CD14-positive monocyte (primary cell): ENCODE results near the gene SAMSN1. TPM values are rescaled to one million over a fixed set of nuclear protein-coding genes. Genes with fewer than 3 reads are reported as not detected.

Source experiments
- DNase-seq, 3 donors: peaks; one replicate each; pipeline ENCODE4 v3.0.0-alpha.2; 2011 to 2022
- H2AFZ ChIP-seq: 2 replicates; pipeline ENCODE4 v1.6.0; 2012; ENCODE audit warnings: mild to moderate bottlenecking, low read depth, low read length, inconsistent platforms; ENCODE audit not compliant: insufficient read depth, poor library complexity, severe bottlenecking
- H3K27ac ChIP-seq, 2 donors: 1 replicate in 1 of 2; 2 replicates in 1 of 2; pipeline ENCODE4 v1.5.1; 2012 to 2013; ENCODE audit warnings: low read length in 2 of 2, control low read depth in 1 of 2, inconsistent platforms in 1 of 2, low read depth in 1 of 2, mild to moderate bottlenecking in 1 of 2
- H3K27me3 ChIP-seq, 2 donors: one replicate each; pipeline versions ENCODE4 v1.6.0 to v1.6.1; 2011 to 2013; ENCODE audit warnings: low read length in 2 of 2; ENCODE audit not compliant: control insufficient read depth in 2 of 2, insufficient read depth in 2 of 2
- H3K36me3 ChIP-seq, 2 donors: replicated peaks in 1 of 2; 1 replicate in 1 of 2; 2 replicates in 1 of 2; pipeline versions ENCODE4 v1.5.1 to v1.6.1; 2012 to 2013; ENCODE audit warnings: low read length in 2 of 2, control low read depth in 1 of 2, inconsistent platforms in 1 of 2, mild to moderate bottlenecking in 1 of 2; ENCODE audit not compliant: insufficient read depth in 2 of 2, control insufficient read depth in 1 of 2
- H3K4me1 ChIP-seq, 2 donors: 1 replicate in 1 of 2; 2 replicates in 1 of 2; pipeline versions ENCODE4 v1.5.1 to v1.6.1; 2012 to 2013; ENCODE audit warnings: low read length in 2 of 2, control low read depth in 1 of 2, inconsistent platforms in 1 of 2, mild to moderate bottlenecking in 1 of 2, moderate library complexity in 1 of 2; ENCODE audit not compliant: insufficient read depth in 2 of 2, control insufficient read depth in 1 of 2
- H3K4me2 ChIP-seq: replicated peaks from 2 replicates; pipeline ENCODE3; 2012; ENCODE audit warnings: low read length, moderate library complexity, mild to moderate bottlenecking; ENCODE audit not compliant: poor library complexity, severe bottlenecking; ENCODE audit errors: extremely low read depth
- H3K4me3 ChIP-seq, 3 experiments: fragments of 200-600 bp in 1 of 3; sonication (generic) in 1 of 3; replicated peaks in 1 of 3; 1 replicate in 2 of 3; 2 replicates in 1 of 3; pipeline ENCODE4 v1.5.1; 2011 to 2013; ENCODE audit warnings: low read length in 3 of 3, mild to moderate bottlenecking in 3 of 3, control low read depth in 2 of 3, low read depth in 2 of 3, inconsistent platforms in 1 of 3, moderate library complexity in 1 of 3
- H3K79me2 ChIP-seq: 2 replicates; pipeline ENCODE4 v1.6.0; 2012; ENCODE audit warnings: mild to moderate bottlenecking, control low read depth, inconsistent platforms, low read length, moderate library complexity; ENCODE audit not compliant: insufficient read depth
- H3K9ac ChIP-seq: 2 replicates; pipeline ENCODE4 v1.6.0; 2017; ENCODE audit warnings: low read length, mild to moderate bottlenecking; ENCODE audit not compliant: insufficient read depth, poor library complexity, severe bottlenecking
- H3K9me3 ChIP-seq, 2 donors: replicated peaks in 1 of 2; 1 replicate in 1 of 2; 2 replicates in 1 of 2; pipeline versions ENCODE4 v1.5.1 to v1.6.1; 2012 to 2013; ENCODE audit warnings: low read length in 2 of 2, control low read depth in 1 of 2; ENCODE audit not compliant: control insufficient read depth in 1 of 2, insufficient read depth in 1 of 2
- H4K20me1 ChIP-seq: 2 replicates; pipeline ENCODE4 v1.6.0; 2012; ENCODE audit warnings: mild to moderate bottlenecking, low read length, control low read depth, moderate library complexity; ENCODE audit not compliant: insufficient read depth
- H3K27ac Mint-ChIP-seq, 7 donors: one replicate each; pipeline ENCODE4 v1.8.0; 2020; ENCODE audit warnings: mild to moderate bottlenecking in 7 of 7, mixed read lengths in 7 of 7, moderate library complexity in 6 of 7, inconsistent platforms in 2 of 7
- H3K27me3 Mint-ChIP-seq, 3 donors: one replicate each; pipeline ENCODE4 v1.8.0; 2021 to 2022; ENCODE audit warnings: low read depth in 3 of 3, mild to moderate bottlenecking in 3 of 3, mixed read lengths in 3 of 3, moderate library complexity in 3 of 3, inconsistent platforms in 1 of 3
- H3K36me3 Mint-ChIP-seq, 2 donors: one replicate each; pipeline ENCODE4 v1.8.0; 2020; ENCODE audit warnings: mixed read lengths in 2 of 2, inconsistent platforms in 1 of 2, mild to moderate bottlenecking in 1 of 2
- H3K4me1 Mint-ChIP-seq: one replicate; pipeline ENCODE4 v1.8.0; 2020; ENCODE audit warnings: mild to moderate bottlenecking, mixed read lengths
- H3K4me3 Mint-ChIP-seq, 2 donors: one replicate each; pipeline ENCODE4 v1.8.0; 2020; ENCODE audit warnings: mild to moderate bottlenecking in 2 of 2, mixed read lengths in 2 of 2, moderate library complexity in 1 of 2
- H3K9me3 Mint-ChIP-seq, 7 donors: one replicate each; pipeline ENCODE4 v1.8.0; 2020 to 2022; ENCODE audit warnings: mixed read lengths in 7 of 7, mild to moderate bottlenecking in 6 of 7, moderate library complexity in 6 of 7, inconsistent platforms in 2 of 7
- WGBS: methylation state at CpG from one replicate; pipeline ENCODE4 v1.1.5; 2013; ENCODE audit warnings: missing lambda C conversion rate; ENCODE audit not compliant: insufficient coverage; 5-methylcytosine and 5-hydroxymethylcytosine counted together
- intact Hi-C, 2 donors: fragments of 100-400 bp; cut with micrococcal nuclease; formaldehyde crosslinking; loops; one replicate each; pipeline versions ENCODE4 v1.15.0 to v1.15.1; 2023
- polyA plus RNA-seq, 3 donors: library from polyadenylated mRNA; depleted of rRNA in 1 of 3; unstranded in 2 of 3; stranded (reverse) in 1 of 3; fragments of 300-500 nt in 2 of 3; fragments of >200 nt in 1 of 3; fragmentation: Illumina TruSeq in 2 of 3; gene quantifications; 1 replicate in 2 of 3; 2 replicates in 1 of 3; pipeline ENCODE4 v1.2.3, GENCODE V29; 2012 to 2021
- TF ChIP-seq, protein P1 (sequence below): fragments of 200-600 bp; IDR thresholded peaks from one replicate; pipeline ENCODE4 v1.8.0; 2022; ENCODE audit warnings: antibody characterized with exemption, mild to moderate bottlenecking

SAMSN1 gene
- polyA plus RNA-seq, 3 donors: 20.9 to 38.6 (median 31.0) TPM

DNA sequence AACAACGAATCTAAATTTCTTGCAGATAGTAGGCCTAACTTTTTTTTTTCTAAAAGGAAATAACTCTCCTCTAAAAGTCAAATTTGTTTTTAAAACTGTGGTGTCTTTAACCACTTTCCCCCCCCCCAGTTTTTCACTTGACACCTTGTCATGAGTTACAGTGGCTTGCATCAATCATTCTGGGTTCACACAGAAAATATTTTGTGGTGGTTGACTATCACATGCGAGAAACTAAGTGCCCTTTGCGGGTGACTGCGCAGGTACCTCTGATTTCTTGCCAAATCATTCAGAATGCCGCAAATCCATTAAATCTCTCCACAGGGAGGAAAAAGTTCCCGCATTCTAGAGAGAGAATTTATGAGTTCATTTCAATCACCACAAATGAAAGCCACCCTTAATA lies 23.8 kb upstream of the SAMSN1 start:
- Mint-ChIP-seq H3K27ac (peak overlapping the region in 4 of 7 donors; percentile 68 to 98 (median 90)), H3K36me3 (no peaks in the 10 kb centered on the region), H3K4me3 (no peak overlapping the region), H3K9me3 (peaks cover 0 to under 1% (median 0%) of the 10 kb centered on the region in 7 donors), H3K27me3 (peaks cover 0 to 3% (median 0%) of the 10 kb centered on the region in 3 donors), H3K4me1 (peaks cover 37% of the 10 kb centered on the region)
- Histone ChIP-seq H3K79me2 (no peaks in the 10 kb centered on the region), H3K27me3 (no peaks in the 10 kb centered on the region), H3K36me3 (no peaks in the 10 kb centered on the region), H3K27ac (peak overlapping the region in 1 of 2 donors; percentile 80), H3K9ac (no peak overlapping the region), H2AFZ (no peak overlapping the region), H3K4me3 (peak overlapping the region in 1 of 3 experiments; percentile 29), H3K4me1 (peaks cover 37 to 45% of the 10 kb centered on the region in 2 donors), H3K9me3 (no peaks in the 10 kb centered on the region), H3K4me2 (peak overlapping the region; percentile 44), H4K20me1 (no peaks in the 10 kb centered on the region)
- intact Hi-C loops: no loop called here
- DNase-seq: no peak
- TF ChIP-seq, protein P1, sequence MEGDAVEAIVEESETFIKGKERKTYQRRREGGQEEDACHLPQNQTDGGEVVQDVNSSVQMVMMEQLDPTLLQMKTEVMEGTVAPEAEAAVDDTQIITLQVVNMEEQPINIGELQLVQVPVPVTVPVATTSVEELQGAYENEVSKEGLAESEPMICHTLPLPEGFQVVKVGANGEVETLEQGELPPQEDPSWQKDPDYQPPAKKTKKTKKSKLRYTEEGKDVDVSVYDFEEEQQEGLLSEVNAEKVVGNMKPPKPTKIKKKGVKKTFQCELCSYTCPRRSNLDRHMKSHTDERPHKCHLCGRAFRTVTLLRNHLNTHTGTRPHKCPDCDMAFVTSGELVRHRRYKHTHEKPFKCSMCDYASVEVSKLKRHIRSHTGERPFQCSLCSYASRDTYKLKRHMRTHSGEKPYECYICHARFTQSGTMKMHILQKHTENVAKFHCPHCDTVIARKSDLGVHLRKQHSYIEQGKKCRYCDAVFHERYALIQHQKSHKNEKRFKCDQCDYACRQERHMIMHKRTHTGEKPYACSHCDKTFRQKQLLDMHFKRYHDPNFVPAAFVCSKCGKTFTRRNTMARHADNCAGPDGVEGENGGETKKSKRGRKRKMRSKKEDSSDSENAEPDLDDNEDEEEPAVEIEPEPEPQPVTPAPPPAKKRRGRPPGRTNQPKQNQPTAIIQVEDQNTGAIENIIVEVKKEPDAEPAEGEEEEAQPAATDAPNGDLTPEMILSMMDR: no peak
- WGBS: no CpG with 5 or more reads among the region's 6 CpGs

DNA sequence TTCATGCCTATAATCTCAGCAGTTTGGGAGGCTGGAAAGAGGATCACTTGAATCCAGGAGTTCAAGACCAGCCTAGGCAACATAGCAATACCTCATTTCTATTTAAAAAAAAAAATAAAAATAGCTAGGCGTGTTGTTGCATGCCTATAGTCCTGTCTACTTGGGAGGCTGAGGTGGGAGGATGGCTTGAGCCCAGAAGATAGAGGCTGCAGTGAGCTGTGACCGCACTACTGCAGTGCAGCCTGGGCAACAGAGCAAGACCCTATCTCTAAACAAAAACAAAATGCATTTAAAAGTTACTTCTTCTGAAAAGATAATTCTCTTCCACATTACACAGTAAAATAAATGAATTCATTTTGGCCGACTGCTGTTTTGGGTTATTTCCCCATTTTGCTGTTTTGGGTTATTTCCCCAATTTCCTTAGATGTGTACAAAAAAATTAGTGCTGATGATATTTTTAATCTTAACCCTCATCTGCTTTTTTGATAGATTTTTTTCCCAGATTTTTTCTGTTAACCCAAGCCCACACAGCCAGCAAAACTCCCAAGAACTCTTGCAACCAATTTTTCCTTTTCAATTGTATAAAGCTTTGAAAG lies 23.0 kb upstream of the SAMSN1 start:
- H3K4me1 ChIP-seq: peaks cover 37 to 45% of the 10 kb centered on the region in 2 donors
- H3K36me3 ChIP-seq: no peaks in the 10 kb centered on the region
- peak overlapping the region; percentile 78 to 80 for H3K27ac ChIP-seq
- H3K9me3 ChIP-seq: no peaks in the 10 kb centered on the region
- Mint-ChIP-seq H3K27me3 (peaks cover 0 to 3% (median 0%) of the 10 kb centered on the region in 3 donors), H3K4me3 (no peak overlapping the region), H3K4me1 (peaks cover 37% of the 10 kb centered on the region), H3K9me3 (peaks cover 0 to 3% (median 0%) of the 10 kb centered on the region in 7 donors), H3K27ac (peak overlapping the region; percentile 91 to 98 (median 93)), H3K36me3 (no peaks in the 10 kb centered on the region)
- DNase-seq: peak; percentile 40 to 68 (median 67)
- peak overlapping the region in 1 of 3 experiments; percentile 29 for H3K4me3 ChIP-seq
- intact Hi-C loops: no loop called here
- TF ChIP-seq, protein P1: no peak
- peak overlapping the region; percentile 44 for H3K4me2 ChIP-seq
- H3K79me2 ChIP-seq: no peaks in the 10 kb centered on the region
- no CpG with 5 or more reads among the region's 3 CpGs for WGBS
- H4K20me1 ChIP-seq: no peaks in the 10 kb centered on the region
- H2AFZ ChIP-seq: no peak overlapping the region
- no peak overlapping the region for H3K9ac ChIP-seq
- no peaks in the 10 kb centered on the region for H3K27me3 ChIP-seq
